ENCODE measurements around the gene MGAT4A.

DNA sequence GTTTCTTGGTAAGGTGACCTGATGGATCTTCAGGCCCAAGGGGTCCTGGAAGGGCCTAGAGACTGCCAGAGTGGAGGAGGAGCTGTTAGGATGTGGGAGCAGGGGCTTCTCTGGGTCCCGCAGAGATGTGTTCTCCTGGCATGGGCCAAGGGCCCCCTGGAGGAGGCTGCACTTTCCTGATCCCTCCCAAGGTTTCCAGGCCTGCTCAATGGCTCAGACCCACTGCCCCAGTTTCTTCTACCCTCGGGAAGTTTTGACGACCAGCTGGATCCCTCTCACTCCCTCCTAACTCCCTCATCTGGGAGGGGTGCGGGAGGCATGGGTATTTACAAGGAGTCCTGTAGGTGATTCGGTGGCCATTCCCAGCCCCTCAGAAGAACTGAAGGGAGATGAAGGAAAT is 158.7 kb downstream of the MGAT4A start:
- TF ChIP-seq ZNF462 (CRISPR knock-in tag; IDR thresholded peaks at IDR 0.05) (no peak), CTCF (conservative IDR thresholded peaks at IDR 0.05; ENCODE audit: low read depth in 2 of 2) (no peak), EZH2phosphoT487 (IDR thresholded peaks at IDR 0.05; ENCODE audit: unreplicated experiment) (no peak), EZH2 (IDR thresholded peaks at IDR 0.05; ENCODE audit: low read depth, unreplicated experiment) (no peak), POLR2AphosphoS5 (IDR thresholded peaks at IDR 0.05; ENCODE audit: low read depth) (no peak), CREB1 (CRISPR knock-in tag; IDR thresholded peaks at IDR 0.05; ENCODE audit: low read depth) (no peak), ZNF114 (CRISPR knock-in tag; IDR thresholded peaks at IDR 0.05) (no peak), REST (IDR thresholded peaks at IDR 0.05; ENCODE audit: unreplicated experiment) (no peak), ZNF331 (CRISPR knock-in tag; IDR thresholded peaks at IDR 0.05; ENCODE audit: low read depth) (no peak), JUNB (IDR thresholded peaks at IDR 0.05; ENCODE audit: unreplicated experiment) (no peak), STAT1 (IDR thresholded peaks at IDR 0.05; ENCODE audit: unreplicated experiment) (no peak), NANOG (IDR thresholded peaks at IDR 0.05; ENCODE audit: borderline replicate concordance) (no peak)
- TF ChIP-seq, protein P1, sequence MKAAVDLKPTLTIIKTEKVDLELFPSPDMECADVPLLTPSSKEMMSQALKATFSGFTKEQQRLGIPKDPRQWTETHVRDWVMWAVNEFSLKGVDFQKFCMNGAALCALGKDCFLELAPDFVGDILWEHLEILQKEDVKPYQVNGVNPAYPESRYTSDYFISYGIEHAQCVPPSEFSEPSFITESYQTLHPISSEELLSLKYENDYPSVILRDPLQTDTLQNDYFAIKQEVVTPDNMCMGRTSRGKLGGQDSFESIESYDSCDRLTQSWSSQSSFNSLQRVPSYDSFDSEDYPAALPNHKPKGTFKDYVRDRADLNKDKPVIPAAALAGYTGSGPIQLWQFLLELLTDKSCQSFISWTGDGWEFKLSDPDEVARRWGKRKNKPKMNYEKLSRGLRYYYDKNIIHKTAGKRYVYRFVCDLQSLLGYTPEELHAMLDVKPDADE (IDR thresholded peaks at IDR 0.05) = no peak

Data from GM23338 (cell line).